HPDE6-E6E7 (cell line): ENCODE data around the gene GNPAT.

Experiments used
- DNase-seq: peaks from one replicate; pipeline ENCODE4 v3.0.0; 2011; ENCODE audit warnings: missing footprints; ENCODE audit errors: extremely low spot score

Gene GNPAT

GRCh38 chr1:231213831-231214573 is 27.0 kb upstream of the GNPAT start:
- DNase-seq = no peak

- DNase-seq = no peak
These were observed 25.9 kb upstream of the GNPAT start for GRCh38 chr1:231214918-231215680.

GRCh38 chr1:231215681-231216385 is 25.2 kb upstream of the GNPAT start:
- DNase-seq = no peak

GRCh38 chr1:231216498-231216897 is 24.5 kb upstream of the GNPAT start:
- peak; percentile 54 for DNase-seq

GRCh38 chr1:231217056-231217455 is 24.0 kb upstream of the GNPAT start:
- DNase-seq = no peak

GRCh38 chr1:231218078-231218477 is 22.9 kb upstream of the GNPAT start:
- DNase-seq = no peak

- DNase-seq = no peak
These were observed 21.3 kb upstream of the GNPAT start for GRCh38 chr1:231219422-231220401.

- no peak for DNase-seq
These were observed 20.2 kb upstream of the GNPAT start for GRCh38 chr1:231220801-231221200.

- DNase-seq = no peak
These were observed 14.9 kb upstream of the GNPAT start for GRCh38 chr1:231226156-231226555.

- DNase-seq = no peak
These were observed 9.5 kb upstream of the GNPAT start for GRCh38 chr1:231231511-231231910.

- no peak for DNase-seq
These were observed 7.9 kb upstream of the GNPAT start for GRCh38 chr1:231232870-231233734.

- no peak for DNase-seq
These were observed 7.1 kb upstream of the GNPAT start for GRCh38 chr1:231233735-231234417.

GRCh38 chr1:231234506-231234905 is 6.5 kb upstream of the GNPAT start:
- DNase-seq = no peak

GRCh38 chr1:231235526-231236207 is 5.3 kb upstream of the GNPAT start:
- DNase-seq = no peak

- no peak for DNase-seq
These were observed 4.8 kb upstream of the GNPAT start for GRCh38 chr1:231236208-231236591.

GRCh38 chr1:231236938-231237337 is 4.1 kb upstream of the GNPAT start:
- DNase-seq = no peak

GRCh38 chr1:231238298-231238697 is 2.7 kb upstream of the GNPAT start:
- no peak for DNase-seq

- no peak for DNase-seq
These were observed 505 bp upstream of the GNPAT start for GRCh38 chr1:231240531-231240882.

- peak; percentile 50 for DNase-seq
These were observed 738 bp downstream of the GNPAT start for GRCh38 chr1:231241750-231242149.
